ENCODE results near the gene TGFBI. TPM values are rescaled to one million over a fixed set of nuclear protein-coding genes. Genes with fewer than 3 reads are reported as not detected.

TGFBI gene
- total and polyA plus RNA-seq, 9 of the 15 experiments (the other 6 are each of a cell fraction or from before 2014, with no cell fraction given), result 0.05 to 0.62 (median 0.08) TPM; not detected in 6

GRCh38 chr5:135990528-135991255, 38.1 kb upstream of the TGFBI start:
- DNase-seq (ENCODE audit: extremely low read depth in 1 of 4, low spot score in 3 of 4), result no peak
- intact Hi-C loops (cut with micrococcal nuclease), result no loop called here
- in situ Hi-C loops (cut with MboI), result no loop called here
- Histone ChIP-seq H3K9me3 (replicated peaks; ENCODE audit: control insufficient read depth, insufficient read depth, low read depth, low read length) (no peaks in the 10 kb centered on the region), H3K27ac (ENCODE audit: extremely low read depth, low read depth, low read length) (no peak overlapping the region), H3K4me1 (replicated peaks in 1 of 2; ENCODE audit: control insufficient read depth in 2 of 2, insufficient read depth in 2 of 2, low read length in 2 of 2) (peaks cover 0 to 5% of the 10 kb centered on the region in 2 experiments; a peak in 1 of 5 replicates), H3K9ac (ENCODE audit: insufficient read depth in 1 of 2, low read depth in 2 of 2, low read length in 2 of 2) (no peak overlapping the region; a peak in 1 of 4 replicates), H3K79me2 (ENCODE audit: control insufficient read depth, insufficient read depth, low read length) (no peaks in the 10 kb centered on the region), H3K27me3 (ENCODE audit: control insufficient read depth in 2 of 2, insufficient read depth in 2 of 2, low read length in 2 of 2) (peaks cover 3 to 20% of the 10 kb centered on the region in 2 experiments; a peak in 4 of 5 replicates), H3K36me3 (ENCODE audit: control insufficient read depth, insufficient read depth, low read length) (no peaks in the 10 kb centered on the region), H2AFZ (ENCODE audit: low read depth, low read length) (no peak overlapping the region), H3K4me3 (no peak overlapping the region), H3K9me1 (ENCODE audit: control insufficient read depth, insufficient read depth, low read length) (no peaks in the 10 kb centered on the region), H4K20me1 (replicated peaks; ENCODE audit: control insufficient read depth, insufficient read depth, low read length) (no peaks in the 10 kb centered on the region), H3K4me2 (ENCODE audit: insufficient read depth, low read length) (no peak overlapping the region)
- BruUV-seq (replicated peaks), result no TSS peak
- FAIRE-seq, result no peak
- no peak for ATAC-seq
- CTCF ChIA-PET (ENCODE audit: low intra/inter-chr PET ratio), result no interaction called here
- 21% methylated on average over 20 of the region's 21 CpGs for WGBS (ENCODE audit: insufficient coverage, low coverage, missing lambda C conversion rate)
- POLR2A ChIA-PET, result no interaction called here
- TF ChIP-seq CTCF (IDR thresholded peaks at IDR 0.05 in 2 of 3, conservative IDR thresholded peaks at IDR 0.05 in 1 of 3; ENCODE audit: insufficient read depth in 2 of 3, low read depth in 1 of 3, low read length in 3 of 3) (no peak), ZNF609 (CRISPR knock-in tag; IDR thresholded peaks at IDR 0.05; ENCODE audit: borderline replicate concordance) (no peak), TRIM28 (IDR thresholded peaks at IDR 0.05) (no peak), MEF2D (tag; conservative IDR thresholded peaks at IDR 0.05; ENCODE audit: low read depth) (no peak), ZNF79 (CRISPR knock-in tag; IDR thresholded peaks at IDR 0.05; ENCODE audit: low read depth) (no peak)
